Endodermal cell (in vitro differentiated cells): ENCODE measurements around the gene TRERF1. TPM values are rescaled to one million over a fixed set of nuclear protein-coding genes. Genes with fewer than 3 reads are reported as not detected.

ENCODE experiments used
- DNase-seq: peaks from one replicate; pipeline ENCODE4 v3.0.0-alpha.2; 2017
- H3K27ac ChIP-seq: 2 replicates; pipeline ENCODE4 v1.5.1; 2013; ENCODE audit warnings: mild to moderate bottlenecking, low read depth, low read length, moderate library complexity
- H3K27me3 ChIP-seq: 2 replicates; pipeline ENCODE4 v1.6.1; 2013; ENCODE audit warnings: mild to moderate bottlenecking, low read length, moderate library complexity; ENCODE audit not compliant: insufficient read depth, control insufficient read depth, poor library complexity, severe bottlenecking
- H3K36me3 ChIP-seq: 2 replicates; pipeline ENCODE4 v1.7.0; 2013; ENCODE audit warnings: mild to moderate bottlenecking, low read length, moderate library complexity; ENCODE audit not compliant: control insufficient read depth, insufficient read depth
- H3K4me1 ChIP-seq: one replicate; pipeline ENCODE4 v1.7.0; 2013; ENCODE audit warnings: low read length; ENCODE audit not compliant: control insufficient read depth, insufficient read depth
- H3K4me3 ChIP-seq: 2 replicates; pipeline ENCODE4 v1.5.1; 2013; ENCODE audit warnings: mild to moderate bottlenecking, low read length, moderate library complexity
- H3K9ac ChIP-seq: 2 replicates; pipeline ENCODE4 v1.6.1; 2013; ENCODE audit warnings: mild to moderate bottlenecking, low read length, moderate library complexity; ENCODE audit not compliant: poor library complexity, severe bottlenecking; ENCODE audit errors: extremely low read depth
- H3K9me3 ChIP-seq: 2 replicates; pipeline ENCODE4 v1.6.1; 2013; ENCODE audit warnings: mild to moderate bottlenecking, low read length, moderate library complexity; ENCODE audit not compliant: control insufficient read depth
- H3K27ac Mint-ChIP-seq: 2 replicates; pipeline ENCODE4 v1.8.0; 2020; ENCODE audit warnings: mixed read lengths
- H3K27me3 Mint-ChIP-seq: 2 replicates; pipeline ENCODE4 v1.8.0; 2021; ENCODE audit warnings: mild to moderate bottlenecking, mixed read lengths; ENCODE audit not compliant: insufficient read depth
- H3K36me3 Mint-ChIP-seq: 2 replicates; pipeline ENCODE4 v1.8.0; 2020; ENCODE audit warnings: low read depth, mixed read lengths
- H3K4me1 Mint-ChIP-seq: 2 replicates; pipeline ENCODE4 v1.8.0; 2020; ENCODE audit warnings: mixed read lengths
- H3K4me3 Mint-ChIP-seq: 2 replicates; pipeline ENCODE4 v1.8.0; 2020; ENCODE audit warnings: mild to moderate bottlenecking, moderate library complexity, mixed read lengths
- H3K9me3 Mint-ChIP-seq: 2 replicates; pipeline ENCODE4 v1.8.0; 2020; ENCODE audit warnings: mild to moderate bottlenecking, mixed read lengths
- WGBS, 2 experiments: methylation state at CpG; one replicate each; pipeline versions ENCODE4 v1.1.5 to v1.1.7; 2013; ENCODE audit warnings: missing lambda C conversion rate in 2 of 2, mixed read lengths in 1 of 2; ENCODE audit not compliant: insufficient coverage in 1 of 2, insufficient read length in 1 of 2; 5-methylcytosine and 5-hydroxymethylcytosine counted together
- total RNA-seq, 2 donors: library from RNA; stranded (reverse); fragmentation: NEBNext Ultra II Directional in 1 of 2; extraction: Animal tissue kit (Norgen Biotek cat#: 25700) in 1 of 2; gene quantifications; 2 replicates in 1 of 2; 3 replicates in 1 of 2; pipeline ENCODE4 v1.2.1, GENCODE V29; 2021
- TF ChIP-seq, protein P1 (sequence below): fragments of 200-600 bp; sonication (generic); conservative IDR thresholded peaks from 2 replicates; pipeline ENCODE4 v1.5.0; 2021; ENCODE audit warnings: antibody characterized with exemption, mild to moderate bottlenecking

TRERF1 gene
- total RNA-seq, 2 donors from 2014 or later = 4.7 to 5.3 TPM

DNA sequence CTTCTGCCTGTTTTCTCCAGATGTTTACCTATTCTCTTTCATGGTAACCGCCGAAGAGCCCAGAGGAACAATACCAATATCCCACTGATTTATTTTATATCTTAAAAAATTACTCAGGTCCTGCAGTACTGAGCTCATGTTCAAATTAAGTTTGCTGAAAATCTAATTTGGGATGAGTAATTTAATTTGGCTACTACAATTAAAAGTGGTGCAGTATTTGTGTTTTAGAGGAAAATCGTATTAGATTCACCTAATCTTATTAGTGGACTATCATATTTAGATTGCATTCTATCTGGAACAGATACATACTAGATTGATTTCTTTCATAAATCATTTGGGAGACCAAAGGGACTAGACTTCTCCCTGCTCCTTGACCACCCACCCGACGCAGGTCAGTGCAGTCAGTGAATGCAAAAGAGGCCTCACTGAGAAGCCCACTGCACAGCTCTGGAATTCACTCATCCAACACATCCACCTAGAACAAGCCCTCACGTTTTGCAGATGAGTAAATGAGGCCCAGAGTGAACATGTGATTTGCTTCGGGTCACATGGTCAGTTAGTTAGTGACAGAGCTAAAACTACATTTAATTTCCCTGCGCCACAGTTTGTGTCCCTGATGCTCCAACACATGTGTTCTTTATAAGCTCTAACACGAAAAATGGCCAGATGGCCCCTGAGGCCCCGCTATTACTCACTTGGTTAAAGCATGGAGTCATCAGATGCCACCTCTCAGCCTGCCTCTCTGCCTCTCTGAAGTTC is 101.8 kb downstream of the TRERF1 start:
- H3K36me3 Mint-ChIP-seq = no peaks in the 10 kb centered on the region
- Histone ChIP-seq H3K4me1 (no peaks in the 10 kb centered on the region), H3K4me3 (no peak overlapping the region)

DNA sequence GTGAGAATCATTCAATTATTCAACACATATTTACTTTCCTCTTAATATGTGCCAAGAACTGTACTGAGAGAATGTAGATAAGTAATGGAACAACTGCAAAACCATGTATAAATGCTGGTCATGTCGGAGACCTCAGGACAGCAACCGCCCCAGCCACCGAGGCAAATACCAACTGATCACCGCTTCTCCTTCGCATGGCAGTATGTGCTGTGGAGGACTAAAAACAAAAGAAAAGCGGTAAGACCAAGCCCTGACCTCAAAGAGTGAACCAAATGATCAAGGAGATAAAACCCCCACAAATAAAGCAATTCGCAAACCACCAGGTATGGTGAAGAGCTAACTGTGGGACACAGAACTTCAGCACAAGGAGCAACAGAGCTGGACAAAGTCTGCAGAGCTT is 104.3 kb downstream of the TRERF1 start:
- H3K4me3 ChIP-seq = no peak overlapping the region
- H3K4me1 Mint-ChIP-seq = no peaks in the 10 kb centered on the region
- no peaks in the 10 kb centered on the region for H3K36me3 ChIP-seq
- H3K27me3 ChIP-seq = no peaks in the 10 kb centered on the region
- no peaks in the 10 kb centered on the region for H3K27me3 Mint-ChIP-seq
- H3K27ac ChIP-seq = no peak overlapping the region
- H3K27ac Mint-ChIP-seq = no peak overlapping the region
- H3K4me1 ChIP-seq = no peaks in the 10 kb centered on the region
- TF ChIP-seq, protein P1, sequence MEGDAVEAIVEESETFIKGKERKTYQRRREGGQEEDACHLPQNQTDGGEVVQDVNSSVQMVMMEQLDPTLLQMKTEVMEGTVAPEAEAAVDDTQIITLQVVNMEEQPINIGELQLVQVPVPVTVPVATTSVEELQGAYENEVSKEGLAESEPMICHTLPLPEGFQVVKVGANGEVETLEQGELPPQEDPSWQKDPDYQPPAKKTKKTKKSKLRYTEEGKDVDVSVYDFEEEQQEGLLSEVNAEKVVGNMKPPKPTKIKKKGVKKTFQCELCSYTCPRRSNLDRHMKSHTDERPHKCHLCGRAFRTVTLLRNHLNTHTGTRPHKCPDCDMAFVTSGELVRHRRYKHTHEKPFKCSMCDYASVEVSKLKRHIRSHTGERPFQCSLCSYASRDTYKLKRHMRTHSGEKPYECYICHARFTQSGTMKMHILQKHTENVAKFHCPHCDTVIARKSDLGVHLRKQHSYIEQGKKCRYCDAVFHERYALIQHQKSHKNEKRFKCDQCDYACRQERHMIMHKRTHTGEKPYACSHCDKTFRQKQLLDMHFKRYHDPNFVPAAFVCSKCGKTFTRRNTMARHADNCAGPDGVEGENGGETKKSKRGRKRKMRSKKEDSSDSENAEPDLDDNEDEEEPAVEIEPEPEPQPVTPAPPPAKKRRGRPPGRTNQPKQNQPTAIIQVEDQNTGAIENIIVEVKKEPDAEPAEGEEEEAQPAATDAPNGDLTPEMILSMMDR = no peak
- 94 to 100% methylated on average over 1 to 7 of the region's 7 CpGs for WGBS, 2 experiments
- no peak for DNase-seq
- H3K36me3 Mint-ChIP-seq = no peaks in the 10 kb centered on the region
- H3K9ac ChIP-seq = no peak overlapping the region
- no peak overlapping the region for H3K4me3 Mint-ChIP-seq
- no peaks in the 10 kb centered on the region for H3K9me3 ChIP-seq
- H3K9me3 Mint-ChIP-seq = no peaks in the 10 kb centered on the region

More for the DNA sequence above, 101.8 kb downstream of the TRERF1 start:
- no peaks in the 10 kb centered on the region for H3K36me3 ChIP-seq
- Mint-ChIP-seq H3K4me1 (no peaks in the 10 kb centered on the region), H3K27ac (peak overlapping the region; percentile 44), H3K4me3 (no peak overlapping the region), H3K27me3 (no peaks in the 10 kb centered on the region), H3K9me3 (no peaks in the 10 kb centered on the region)
- no peaks in the 10 kb centered on the region for H3K9me3 ChIP-seq
- 91 to 95% methylated on average over 9 of the region's 10 CpGs for WGBS, 2 experiments
- TF ChIP-seq, protein P1 = no peak
- no peaks in the 10 kb centered on the region for H3K27me3 ChIP-seq
- no peak for DNase-seq
- H3K9ac ChIP-seq = no peak overlapping the region
- no peak overlapping the region for H3K27ac ChIP-seq

DNA sequence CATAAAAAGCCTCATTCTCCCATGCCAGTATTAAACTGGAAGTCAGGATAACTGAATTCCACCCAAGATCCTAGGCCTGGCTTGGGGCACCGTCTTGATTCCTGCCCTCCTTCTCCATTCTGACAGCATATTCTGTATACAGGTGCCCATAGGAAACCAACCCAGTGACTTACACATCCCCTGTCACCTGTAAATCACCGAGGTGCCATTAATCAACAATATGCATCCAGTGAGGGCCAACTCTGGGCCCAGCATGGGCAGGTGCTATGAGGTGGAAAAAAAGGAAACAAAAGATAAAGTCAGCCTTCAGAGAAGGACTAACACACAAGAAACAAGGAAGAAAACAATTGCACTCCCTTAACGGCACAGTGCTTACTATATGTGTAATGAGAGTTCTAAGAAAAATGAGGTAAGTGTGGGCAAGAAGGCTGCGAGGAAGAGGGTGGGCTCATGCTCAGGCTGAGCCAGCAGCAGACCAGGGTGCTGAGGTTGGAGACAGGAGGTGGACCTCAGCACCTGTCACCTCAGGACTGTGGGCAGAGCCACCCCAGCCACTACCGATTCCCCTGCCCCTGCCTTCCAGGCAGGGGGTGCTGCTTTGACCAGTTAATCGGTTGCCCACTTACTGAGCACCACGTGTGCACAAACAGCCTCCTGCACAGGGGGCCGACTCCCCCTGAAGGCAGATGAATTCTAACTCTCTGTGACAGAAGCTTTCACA is 105.9 kb downstream of the TRERF1 start:
- WGBS, 2 experiments = 82 to 91% methylated on average over 5 to 8 of the region's 8 CpGs
- no peaks in the 10 kb centered on the region for H3K27me3 Mint-ChIP-seq
- Histone ChIP-seq H3K27ac (no peak overlapping the region), H3K9me3 (no peaks in the 10 kb centered on the region), H3K4me3 (no peak overlapping the region), H3K4me1 (no peaks in the 10 kb centered on the region), H3K9ac (no peak overlapping the region), H3K27me3 (no peaks in the 10 kb centered on the region), H3K36me3 (no peaks in the 10 kb centered on the region)
- no peak overlapping the region for H3K4me3 Mint-ChIP-seq
- H3K4me1 Mint-ChIP-seq = no peaks in the 10 kb centered on the region
- DNase-seq = no peak
- no peaks in the 10 kb centered on the region for H3K36me3 Mint-ChIP-seq
- H3K9me3 Mint-ChIP-seq = no peaks in the 10 kb centered on the region
- no peak overlapping the region for H3K27ac Mint-ChIP-seq
- TF ChIP-seq, protein P1 = no peak
